C4-2B (cell line): ENCODE data around the gene ZNF610.
"Not testable (repeated sequence)": the region's sequence is repeated elsewhere in the genome, so short reads cannot be mapped to it uniquely, and the experiment has no call there.

ENCODE experiments used
- ZFX ChIP-seq: fragments of 450-650 bp; IDR thresholded peaks from 2 replicates; pipeline ENCODE4 v1.6.1; 2017
- TF ChIP-seq, protein P1 (sequence below): fragments of 450-650 bp; conservative IDR thresholded peaks from 2 replicates; pipeline ENCODE4 v1.5.1; 2017; ENCODE audit warnings: mild to moderate bottlenecking

DNA sequence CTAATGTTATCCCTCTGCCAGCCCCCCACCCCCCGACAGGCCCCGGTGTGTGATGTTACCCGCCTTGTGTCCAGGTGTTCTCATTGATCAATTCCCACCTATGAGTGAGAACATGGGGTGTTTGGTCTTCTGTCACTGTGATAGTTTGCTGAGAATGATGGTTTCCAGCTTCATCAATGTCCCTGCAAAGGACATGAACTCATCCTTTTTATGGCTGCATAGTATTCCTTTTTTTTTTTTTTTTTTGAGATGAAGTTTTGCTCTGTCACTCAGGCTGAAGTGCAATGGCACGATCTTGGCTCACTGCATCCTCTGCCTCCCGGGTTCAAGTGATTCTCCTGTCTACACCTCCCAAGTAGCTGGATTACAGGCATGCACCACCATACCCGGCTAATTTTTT is 43.1 kb upstream of the ZNF610 start:
- TF ChIP-seq, protein P1, sequence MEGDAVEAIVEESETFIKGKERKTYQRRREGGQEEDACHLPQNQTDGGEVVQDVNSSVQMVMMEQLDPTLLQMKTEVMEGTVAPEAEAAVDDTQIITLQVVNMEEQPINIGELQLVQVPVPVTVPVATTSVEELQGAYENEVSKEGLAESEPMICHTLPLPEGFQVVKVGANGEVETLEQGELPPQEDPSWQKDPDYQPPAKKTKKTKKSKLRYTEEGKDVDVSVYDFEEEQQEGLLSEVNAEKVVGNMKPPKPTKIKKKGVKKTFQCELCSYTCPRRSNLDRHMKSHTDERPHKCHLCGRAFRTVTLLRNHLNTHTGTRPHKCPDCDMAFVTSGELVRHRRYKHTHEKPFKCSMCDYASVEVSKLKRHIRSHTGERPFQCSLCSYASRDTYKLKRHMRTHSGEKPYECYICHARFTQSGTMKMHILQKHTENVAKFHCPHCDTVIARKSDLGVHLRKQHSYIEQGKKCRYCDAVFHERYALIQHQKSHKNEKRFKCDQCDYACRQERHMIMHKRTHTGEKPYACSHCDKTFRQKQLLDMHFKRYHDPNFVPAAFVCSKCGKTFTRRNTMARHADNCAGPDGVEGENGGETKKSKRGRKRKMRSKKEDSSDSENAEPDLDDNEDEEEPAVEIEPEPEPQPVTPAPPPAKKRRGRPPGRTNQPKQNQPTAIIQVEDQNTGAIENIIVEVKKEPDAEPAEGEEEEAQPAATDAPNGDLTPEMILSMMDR, result not testable (repeated sequence)
- TF ChIP-seq ZFX, result not testable (repeated sequence)
